ENCODE measurements around the gene MALT1. TPM values are rescaled to one million over a fixed set of nuclear protein-coding genes. Genes with fewer than 3 reads are reported as not detected.

The MALT1 gene
- 50.1 TPM for total RNA-seq

GRCh38 chr18:58671111-58671631 is at the start of gene MALT1:
Gene MALT1 (plus strand): TSS chr18:58671465. CDS start chr18:58671644, 179 bp downstream.

Other genes starting within 250 kb of the MALT1 start
- gene ALPK2, start 42.4 kb upstream of the MALT1 start, total RNA-seq: 0.63 TPM
- gene ZNF532, start 193.4 kb downstream of the MALT1 start, total RNA-seq: 312 TPM

Measured in parietal lobe (tissue), 1 donor.